ENCODE results near the gene TRMT2A.

Gene TRMT2A

GRCh38 chr22:20117633-20118299 lies 740 bp upstream of the TRMT2A start (continued):
- TF ChIP-seq ZNF624 (tag by site-specific recombination; IDR thresholded peaks at IDR 0.05) (no peak), KLF16 (tag by site-specific recombination; IDR thresholded peaks at IDR 0.05) (0 out of 2 replicates have a peak, but pooled peaks have one; percentile 15), ZFHX2 (tag by site-specific recombination; conservative IDR thresholded peaks at IDR 0.05) (peak; percentile 72), ZNF521 (tag by site-specific recombination; IDR thresholded peaks at IDR 0.05) (no peak), ZBTB10 (tag by site-specific recombination; IDR thresholded peaks at IDR 0.05) (peak; percentile 70), KLF9 (tag by site-specific recombination; IDR thresholded peaks at IDR 0.05; ENCODE audit: low read depth) (peak; percentile 17; the same call in 1 of the 2 replicates), ZNF311 (tag by site-specific recombination; IDR thresholded peaks at IDR 0.05; ENCODE audit: borderline replicate concordance) (no peak), ZNF24 (tag by site-specific recombination; IDR thresholded peaks at IDR 0.05) (peak; percentile 68; the same call in 1 of the 2 replicates), ZNF133 (tag by site-specific recombination; IDR thresholded peaks at IDR 0.05) (no peak), ZNF184 (tag by site-specific recombination; IDR thresholded peaks at IDR 0.05) (no peak), ZNF324 (tag by site-specific recombination; IDR thresholded peaks at IDR 0.05) (no peak), KLF7 (tag by site-specific recombination; IDR thresholded peaks at IDR 0.05; ENCODE audit: borderline replicate concordance) (no peak), ZNF830 (tag by site-specific recombination; IDR thresholded peaks at IDR 0.05; ENCODE audit: low read depth) (no peak), ZNF214 (tag by site-specific recombination; IDR thresholded peaks at IDR 0.05; ENCODE audit: borderline replicate concordance) (no peak), CTCF (tag by site-specific recombination; IDR thresholded peaks at IDR 0.05) (no peak), ZNF623 (tag by site-specific recombination; IDR thresholded peaks at IDR 0.05) (0 out of 2 replicates have a peak, but pooled peaks have one; percentile 9), ZNF692 (tag by site-specific recombination; IDR thresholded peaks at IDR 0.05) (no peak)

GRCh38 chr22:20116376-20116950 lies 563 bp downstream of the TRMT2A start:
- ChIA-PET CTCF (interaction anchor here (2.1 kb wide), 1 partner anchor 13 kb away, joined by 7 read pairs; no protein-coding TSS in a partner anchor), POLR2A (interaction anchor here (0.6 to 6.1 kb wide), 13 partner anchors 9 to 411 kb away, joined by 3 to 62 read pairs (median 5); partner anchors contain the start of genes DGCR8 and ZDHHC8)
- peaks cover 17 to 84% of the 10 kb centered on the region in 2 experiments for H3K36me3 ChIP-seq (ENCODE audit: control insufficient read depth in 2 of 2, insufficient read depth in 1 of 2, low read length in 2 of 2)
- H3K9me3 ChIP-seq (ENCODE audit: control insufficient read depth, insufficient read depth, low read depth, low read length), result no peaks in the 10 kb centered on the region
- TF ChIP-seq PATZ1 (tag by site-specific recombination; IDR thresholded peaks at IDR 0.05) (peak; percentile 59), KLF8 (tag by site-specific recombination; IDR thresholded peaks at IDR 0.05) (no peak), ZNF335 (tag by site-specific recombination; conservative IDR thresholded peaks at IDR 0.05) (0 out of 2 replicates have a peak, but pooled peaks have one; percentile 6), GLIS1 (tag by site-specific recombination; IDR thresholded peaks at IDR 0.05) (peak; percentile 67), ZNF76 (tag by site-specific recombination; IDR thresholded peaks at IDR 0.05; ENCODE audit: borderline replicate concordance, low read depth) (no peak)
- peak overlapping the region; percentile 93 for H3K4me3 ChIP-seq (ENCODE audit: low read depth, low read length)
- H3K4me1 ChIP-seq (ENCODE audit: control insufficient read depth, insufficient read depth, low read length), result no peaks in the 10 kb centered on the region
- H3K27ac ChIP-seq (ENCODE audit: extremely low read depth, low read depth, low read length), result peak overlapping the region; percentile 85

Measured in HEK293 (cell line).